ENCODE results near the gene SLC7A5. TPM values are rescaled to one million over a fixed set of nuclear protein-coding genes. Genes with fewer than 3 reads are reported as not detected.

SLC7A5 gene
- total RNA-seq, 2 donors from 2014 or later: 1.6 to 3.4 TPM

DNA sequence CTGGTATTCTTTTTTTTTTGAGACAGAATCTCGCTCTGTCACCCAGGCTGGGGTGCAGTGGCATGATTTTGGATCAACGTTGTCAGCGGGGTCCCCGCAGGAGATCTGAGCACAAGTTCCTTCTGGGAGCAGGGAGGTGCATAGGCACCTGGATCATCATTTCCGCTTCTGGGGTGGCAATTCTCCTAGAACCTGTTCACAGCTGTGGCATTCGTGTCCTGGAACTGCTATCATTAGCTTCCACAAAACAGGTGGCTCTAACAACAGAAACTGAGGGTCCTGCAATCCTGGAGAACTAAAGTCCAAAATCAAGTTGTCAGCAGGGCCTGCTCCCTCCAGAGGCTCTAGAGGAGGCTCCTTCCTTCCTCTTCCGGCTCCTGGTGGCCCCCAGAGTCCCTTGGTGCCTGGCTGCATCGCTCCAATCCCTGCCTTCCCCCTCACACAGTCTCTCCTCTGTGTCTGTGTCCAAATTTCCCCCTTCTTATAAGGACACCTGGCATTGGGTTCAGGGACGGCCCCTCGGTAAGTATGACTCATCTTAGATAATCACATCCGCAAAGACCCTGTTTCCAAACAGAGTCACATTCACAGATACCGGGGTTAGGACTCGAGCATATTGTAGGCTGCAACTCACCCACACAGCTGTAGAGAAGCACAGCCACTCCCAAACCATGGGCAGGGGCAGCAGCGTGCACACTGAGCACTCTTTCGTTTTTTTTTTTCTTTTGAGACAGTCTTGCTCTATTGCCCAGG lies 60.0 kb downstream of the SLC7A5 start:
- no peak for TF ChIP-seq POLR2A (IDR thresholded peaks at IDR 0.05)
- TF ChIP-seq, protein P1, sequence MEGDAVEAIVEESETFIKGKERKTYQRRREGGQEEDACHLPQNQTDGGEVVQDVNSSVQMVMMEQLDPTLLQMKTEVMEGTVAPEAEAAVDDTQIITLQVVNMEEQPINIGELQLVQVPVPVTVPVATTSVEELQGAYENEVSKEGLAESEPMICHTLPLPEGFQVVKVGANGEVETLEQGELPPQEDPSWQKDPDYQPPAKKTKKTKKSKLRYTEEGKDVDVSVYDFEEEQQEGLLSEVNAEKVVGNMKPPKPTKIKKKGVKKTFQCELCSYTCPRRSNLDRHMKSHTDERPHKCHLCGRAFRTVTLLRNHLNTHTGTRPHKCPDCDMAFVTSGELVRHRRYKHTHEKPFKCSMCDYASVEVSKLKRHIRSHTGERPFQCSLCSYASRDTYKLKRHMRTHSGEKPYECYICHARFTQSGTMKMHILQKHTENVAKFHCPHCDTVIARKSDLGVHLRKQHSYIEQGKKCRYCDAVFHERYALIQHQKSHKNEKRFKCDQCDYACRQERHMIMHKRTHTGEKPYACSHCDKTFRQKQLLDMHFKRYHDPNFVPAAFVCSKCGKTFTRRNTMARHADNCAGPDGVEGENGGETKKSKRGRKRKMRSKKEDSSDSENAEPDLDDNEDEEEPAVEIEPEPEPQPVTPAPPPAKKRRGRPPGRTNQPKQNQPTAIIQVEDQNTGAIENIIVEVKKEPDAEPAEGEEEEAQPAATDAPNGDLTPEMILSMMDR (IDR thresholded peaks at IDR 0.05): no peak
- ATAC-seq (no peak), DNase-seq (no peak)
- H3K4me1 ChIP-seq: peaks cover 20% of the 10 kb centered on the region
- no peak overlapping the region for H3K27ac ChIP-seq
- H3K27me3 ChIP-seq: no peaks in the 10 kb centered on the region
- intact Hi-C loops (cut with DNase I): no loop called here
- 66 to 71% methylated on average over 14 to 15 of the region's 15 CpGs for WGBS, 2 donors
- no peak overlapping the region for H3K4me3 ChIP-seq
- H3K36me3 ChIP-seq (replicated peaks in 1 of 2; ENCODE audit: insufficient read depth in 1 of 2, low read depth in 2 of 2): no peaks in the 10 kb centered on the region
- H3K9me3 ChIP-seq: no peaks in the 10 kb centered on the region

DNA sequence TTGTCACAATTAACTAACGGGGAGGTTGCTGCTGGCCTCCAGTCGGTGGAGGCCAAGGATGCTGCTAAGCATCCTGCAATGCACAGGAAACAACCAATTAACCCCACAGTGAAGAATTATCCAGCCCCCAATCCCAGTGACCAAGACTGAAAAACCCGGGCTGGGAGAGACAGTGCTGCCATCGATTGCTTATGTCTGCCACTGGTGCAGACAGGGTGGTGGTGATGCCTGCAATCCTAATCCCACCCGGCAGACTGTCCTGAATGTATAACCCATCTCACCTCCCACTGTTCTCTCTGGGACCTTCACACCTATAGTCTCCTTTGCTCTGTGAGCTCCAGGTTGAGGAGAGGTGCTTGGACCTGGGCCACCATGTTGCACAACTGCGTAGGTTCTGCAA lies 61.2 kb downstream of the SLC7A5 start:
- Histone ChIP-seq H3K9me3 (no peaks in the 10 kb centered on the region), H3K4me1 (peaks cover 20% of the 10 kb centered on the region), H3K4me3 (no peak overlapping the region), H3K36me3 (replicated peaks in 1 of 2; ENCODE audit: insufficient read depth in 1 of 2, low read depth in 2 of 2) (no peaks in the 10 kb centered on the region), H3K27ac (no peak overlapping the region), H3K27me3 (no peaks in the 10 kb centered on the region)
- TF ChIP-seq POLR2A (IDR thresholded peaks at IDR 0.05): no peak
- TF ChIP-seq, protein P1 (IDR thresholded peaks at IDR 0.05): no peak
- WGBS, 2 donors: 83 to 86% methylated on average over 6 of the region's 6 CpGs
- no peak for ATAC-seq
- intact Hi-C loops (cut with DNase I): no loop called here
- DNase-seq: no peak

DNA sequence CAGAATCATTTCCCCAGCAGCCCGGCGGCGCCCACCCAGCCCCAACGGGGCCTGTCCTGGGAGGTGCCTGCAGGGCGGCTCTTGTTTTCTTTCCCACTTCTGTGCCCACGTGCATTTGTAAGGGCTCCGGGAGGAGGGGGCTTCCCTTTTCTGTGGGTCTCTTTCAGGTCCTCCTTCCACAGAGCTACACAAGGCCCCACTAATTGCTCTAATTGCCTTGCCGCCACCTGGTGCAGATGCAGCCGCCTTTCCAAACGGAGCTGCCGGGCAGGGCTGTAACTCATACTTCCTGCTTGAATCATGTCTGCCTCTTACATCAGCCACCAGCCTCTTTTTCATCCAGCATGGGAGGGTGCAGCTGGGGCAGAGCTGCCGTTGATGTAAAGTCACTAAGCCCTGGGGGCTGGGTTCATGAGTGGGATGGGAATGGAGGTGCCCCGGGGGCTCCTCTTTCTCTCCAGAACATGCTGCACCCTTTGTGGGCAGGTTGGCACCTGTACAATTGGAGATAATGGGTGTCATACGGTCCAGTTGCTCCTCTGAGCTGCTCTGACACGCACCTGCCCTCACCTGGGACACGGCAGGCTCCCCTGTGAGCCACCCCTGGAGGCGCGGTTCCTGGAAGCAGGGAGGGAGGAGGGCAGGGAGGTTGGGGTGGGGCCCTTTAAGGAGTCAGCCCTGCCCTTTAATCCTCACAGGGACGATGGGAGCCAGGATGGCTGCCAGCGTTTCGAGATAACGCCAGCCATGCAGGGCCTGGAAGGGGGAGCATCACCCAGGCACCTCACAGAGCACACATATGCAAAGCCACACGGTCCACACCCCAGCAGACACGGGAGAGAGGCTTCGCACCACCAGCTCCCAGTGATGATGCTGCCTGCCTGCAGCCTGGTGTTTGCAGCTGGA lies 62.4 kb downstream of the SLC7A5 start:
- ATAC-seq (peak; percentile 78), DNase-seq (peak; percentile 46 to 65 (median 64))
- Histone ChIP-seq H3K4me1 (peaks cover 20% of the 10 kb centered on the region), H3K27ac (peak overlapping the region in 3 of 4 donors; percentile 13 to 64 (median 58)), H3K36me3 (replicated peaks in 1 of 2; ENCODE audit: insufficient read depth in 1 of 2, low read depth in 2 of 2) (no peaks in the 10 kb centered on the region), H3K9me3 (no peaks in the 10 kb centered on the region), H3K4me3 (peak overlapping the region in 1 of 2 donors; percentile 8), H3K27me3 (no peaks in the 10 kb centered on the region)
- intact Hi-C loops (cut with DNase I): no loop called here
- TF ChIP-seq, protein P1 (IDR thresholded peaks at IDR 0.05): no peak
- TF ChIP-seq POLR2A (IDR thresholded peaks at IDR 0.05): peak in 2 of 3 donors; percentile 40 to 46
- 6 to 9% methylated on average over 11 to 25 of the region's 25 CpGs for WGBS, 2 donors

DNA sequence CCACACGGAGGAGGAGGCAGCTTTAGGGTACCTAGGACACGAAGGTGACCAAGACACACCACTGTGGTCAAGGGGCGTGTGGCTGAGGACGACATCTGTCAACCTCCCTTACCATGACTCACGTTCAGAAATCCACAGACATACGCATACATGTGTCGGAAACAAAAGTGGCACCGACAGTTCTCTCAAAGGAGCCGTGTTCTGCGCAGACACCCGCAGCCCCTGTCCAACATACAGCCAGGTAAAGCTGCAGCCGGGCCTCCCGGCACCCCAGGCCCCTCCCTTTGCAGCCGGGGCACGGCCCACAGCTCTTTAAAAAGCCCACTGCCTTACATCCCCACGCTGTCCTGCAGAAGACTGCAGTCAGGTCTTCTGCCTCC lies 63.1 kb downstream of the SLC7A5 start:
- TF ChIP-seq, protein P1 (IDR thresholded peaks at IDR 0.05): no peak
- no peak for TF ChIP-seq POLR2A (IDR thresholded peaks at IDR 0.05)
- peak overlapping the region in 3 of 4 donors; percentile 13 to 64 (median 58) for H3K27ac ChIP-seq
- DNase-seq: peak in 1 of 4 donors; percentile 17

More for the DNA sequence above, 63.1 kb downstream of the SLC7A5 start:
- Histone ChIP-seq H3K36me3 (replicated peaks in 1 of 2; ENCODE audit: insufficient read depth in 1 of 2, low read depth in 2 of 2) (no peaks in the 10 kb centered on the region), H3K27me3 (no peaks in the 10 kb centered on the region), H3K4me1 (peaks cover 20% of the 10 kb centered on the region), H3K4me3 (peak overlapping the region in 1 of 2 donors; percentile 8), H3K9me3 (no peaks in the 10 kb centered on the region)
- intact Hi-C loops (cut with DNase I): no loop called here
- peak; percentile 27 for ATAC-seq
- WGBS, 2 donors: 19 to 49% methylated on average over 16 of the region's 16 CpGs
